C4-2B (cell line): ENCODE data around the gene CCDC170.

Source experiments
- CTCF ChIP-seq: fragments of 450-650 bp; conservative IDR thresholded peaks from 2 replicates; pipeline ENCODE4 v1.5.1; 2017; ENCODE audit warnings: mild to moderate bottlenecking
- ZFX ChIP-seq: fragments of 450-650 bp; IDR thresholded peaks from 2 replicates; pipeline ENCODE4 v1.6.1; 2017

DNA sequence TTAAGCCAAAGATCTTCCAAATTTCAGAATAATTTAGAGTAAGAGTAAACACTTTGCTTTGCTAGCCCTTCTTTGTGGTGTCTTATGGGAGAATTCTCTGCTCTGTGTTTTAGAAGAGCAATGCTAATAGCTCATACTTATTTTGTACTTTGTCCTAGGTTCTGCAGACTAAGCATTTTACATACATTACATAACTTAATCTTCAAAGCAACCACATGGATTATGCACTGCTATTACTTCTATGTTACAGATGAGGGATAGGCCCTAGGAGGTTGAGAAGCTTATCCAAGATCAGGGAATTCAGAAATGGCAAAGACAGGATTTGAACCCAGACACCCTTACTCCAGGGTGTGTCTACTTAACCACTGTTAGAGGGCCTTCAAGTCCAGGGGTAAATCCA, 9.8 kb upstream of the CCDC170 start:
- no peak for TF ChIP-seq CTCF
- TF ChIP-seq ZFX: no peak
